Vagina (tissue), 2 donors: ENCODE results near the gene CAMKK1. TPM values are rescaled to one million over a fixed set of nuclear protein-coding genes. Genes with fewer than 3 reads are reported as not detected.
"Not testable (repeated sequence)": the region's sequence is repeated elsewhere in the genome, so short reads cannot be mapped to it uniquely, and the experiment has no call there.

Source experiments
- DNase-seq, 2 donors: peaks; one replicate each; pipeline ENCODE4 v3.0.0-alpha.2; 2017; ENCODE audit errors: extremely low spot score in 2 of 2
- H3K27ac ChIP-seq: fragments of 200-600 bp; sonication (generic); one replicate; pipeline ENCODE4 v1.5.1; 2019
- H3K27me3 ChIP-seq: fragments of 200-600 bp; sonication (generic); one replicate; pipeline ENCODE4 v1.5.1; 2019
- H3K36me3 ChIP-seq, 2 donors: fragments of 200-600 bp; sonication (generic); one replicate each; pipeline ENCODE4 v1.5.1; 2017 to 2019
- H3K4me1 ChIP-seq: fragments of 200-600 bp; sonication (generic); one replicate; pipeline ENCODE4 v1.5.1; 2019
- H3K4me3 ChIP-seq, 2 donors: fragments of 200-600 bp; sonication (generic); 1 replicate in 1 of 2; 2 replicates in 1 of 2; pipeline ENCODE4 v1.5.1; 2016 to 2019
- H3K9me3 ChIP-seq: fragments of 200-600 bp; sonication (generic); one replicate; pipeline ENCODE4 v1.5.1; 2019
- CTCF ChIP-seq, 3 experiments: fragments of 450-650 bp in 2 of 3; fragments of 200-600 bp in 1 of 3; sonication (generic) in 1 of 3; IDR thresholded peaks; one replicate each; pipeline ENCODE4 v1.5.1; 2017 to 2019; ENCODE audit warnings: antibody characterized with exemption in 3 of 3, mild to moderate bottlenecking in 2 of 3, moderate library complexity in 2 of 3
- POLR2A ChIP-seq, 2 donors: fragments of 450-650 bp; IDR thresholded peaks; one replicate each; pipeline ENCODE4 v1.6.1; 2017; ENCODE audit warnings: antibody characterized with exemption in 2 of 2, mild to moderate bottlenecking in 2 of 2, moderate library complexity in 2 of 2
- POLR2AphosphoS5 ChIP-seq, 2 donors: sonication (generic); formaldehyde crosslinking; IDR thresholded peaks; one replicate each; pipeline ENCODE4 v1.9.0; 2017; ENCODE audit warnings: antibody characterized with exemption in 2 of 2, mild to moderate bottlenecking in 2 of 2, low read depth in 1 of 2; ENCODE audit not compliant: insufficient read depth in 1 of 2
- intact Hi-C: fragments of 100-400 bp; cut with DNase I; formaldehyde crosslinking; loops from one replicate; pipeline ENCODE4 v1.15.1; 2023
- total RNA-seq: library from RNA; depleted of rRNA; stranded (reverse); fragments of >200 nt; gene quantifications from one replicate; pipeline ENCODE4 v1.2.3, GENCODE V29; 2016

The CAMKK1 gene
- total RNA-seq, 1 donor from 2014 or later, result 12.0 TPM

GRCh38 chr17:3857261-3858105 lies 35.4 kb downstream of the CAMKK1 start:
- no peak for TF ChIP-seq POLR2AphosphoS5 (IDR thresholded peaks at IDR 0.05; ENCODE audit: insufficient read depth in 1 of 2, low read depth in 1 of 2)
- TF ChIP-seq CTCF (IDR thresholded peaks at IDR 0.05), result no peak
- no peak for TF ChIP-seq POLR2A (IDR thresholded peaks at IDR 0.05)
- Histone ChIP-seq H3K36me3 (peaks cover 0 to 9% of the 10 kb centered on the region in 2 donors), H3K9me3 (no peaks in the 10 kb centered on the region), H3K27me3 (no peaks in the 10 kb centered on the region), H3K4me3 (no peak overlapping the region), H3K4me1 (no peaks in the 10 kb centered on the region), H3K27ac (no peak overlapping the region)
- no peak for DNase-seq
- intact Hi-C loops, result no loop called here

- H3K4me3 ChIP-seq, H3K9me3 ChIP-seq, H3K27me3 ChIP-seq, DNase-seq, H3K36me3 ChIP-seq, H3K27ac ChIP-seq, intact Hi-C loops, H3K4me1 ChIP-seq: not testable (repeated sequence)
Observed at GRCh38 chr17:3854204-3854603, 38.6 kb downstream of the CAMKK1 start.

GRCh38 chr17:3852561-3852960 lies 40.3 kb downstream of the CAMKK1 start:
- Histone ChIP-seq H3K4me1 (no peaks in the 10 kb centered on the region), H3K4me3 (no peak overlapping the region), H3K9me3 (no peaks in the 10 kb centered on the region), H3K27me3 (no peaks in the 10 kb centered on the region), H3K36me3 (no peaks in the 10 kb centered on the region), H3K27ac (no peak overlapping the region)
- no peak for TF ChIP-seq POLR2AphosphoS5 (IDR thresholded peaks at IDR 0.05; ENCODE audit: insufficient read depth in 1 of 2, low read depth in 1 of 2)
- no peak for TF ChIP-seq POLR2A (IDR thresholded peaks at IDR 0.05)
- TF ChIP-seq CTCF (IDR thresholded peaks at IDR 0.05), result no peak
- intact Hi-C loops, result no loop called here
- DNase-seq, result no peak

GRCh38 chr17:3851461-3852100 lies 41.3 kb downstream of the CAMKK1 start:
- H3K36me3 ChIP-seq, result no peaks in the 10 kb centered on the region
- no peak for DNase-seq
- intact Hi-C loops, result no loop called here
- no peaks in the 10 kb centered on the region for H3K9me3 ChIP-seq
- H3K27ac ChIP-seq, result no peak overlapping the region
- H3K27me3 ChIP-seq, result no peaks in the 10 kb centered on the region
- TF ChIP-seq POLR2A (IDR thresholded peaks at IDR 0.05) (no peak), CTCF (IDR thresholded peaks at IDR 0.05) (no peak)
- no peaks in the 10 kb centered on the region for H3K4me1 ChIP-seq
- H3K4me3 ChIP-seq, result no peak overlapping the region

- Histone ChIP-seq H3K27ac (no peak overlapping the region), H3K27me3 (no peaks in the 10 kb centered on the region), H3K4me3 (no peak overlapping the region), H3K9me3 (no peaks in the 10 kb centered on the region), H3K4me1 (peaks cover 21% of the 10 kb centered on the region), H3K36me3 (peaks cover 0 to 10% of the 10 kb centered on the region in 2 donors)
- no peak for DNase-seq
- intact Hi-C loops, result no loop called here
- no peak for TF ChIP-seq CTCF (IDR thresholded peaks at IDR 0.05)
- TF ChIP-seq POLR2A (IDR thresholded peaks at IDR 0.05), result no peak
- no peak for TF ChIP-seq POLR2AphosphoS5 (IDR thresholded peaks at IDR 0.05; ENCODE audit: insufficient read depth in 1 of 2, low read depth in 1 of 2)
Observed at GRCh38 chr17:3848229-3848835, 44.5 kb downstream of the CAMKK1 start.
